Right lobe of liver (tissue), 4 donors: ENCODE measurements around the gene RPRD1B.

ENCODE experiments used
- POLR2A ChIP-seq: fragments of 450-650 bp; IDR thresholded peaks from one replicate; pipeline ENCODE4 v1.6.1; 2017; ENCODE audit warnings: antibody characterized with exemption, mild to moderate bottlenecking
- TF ChIP-seq, protein P1 (sequence below), 4 donors: fragments of 200-600 bp in 3 of 4; fragments of 450-650 bp in 1 of 4; IDR thresholded peaks; one replicate each; pipeline versions ENCODE4 v1.5.1 to v1.8.0; 2016 to 2022; ENCODE audit warnings: antibody characterized with exemption in 4 of 4, mild to moderate bottlenecking in 2 of 4
- donor health status: DM: no; HTN: no; CAD: no.
- donor health status: DM: no; HTN: no; CAD: no.
- donor health status: DM: no; HTN: yes; CAD: no.

DNA sequence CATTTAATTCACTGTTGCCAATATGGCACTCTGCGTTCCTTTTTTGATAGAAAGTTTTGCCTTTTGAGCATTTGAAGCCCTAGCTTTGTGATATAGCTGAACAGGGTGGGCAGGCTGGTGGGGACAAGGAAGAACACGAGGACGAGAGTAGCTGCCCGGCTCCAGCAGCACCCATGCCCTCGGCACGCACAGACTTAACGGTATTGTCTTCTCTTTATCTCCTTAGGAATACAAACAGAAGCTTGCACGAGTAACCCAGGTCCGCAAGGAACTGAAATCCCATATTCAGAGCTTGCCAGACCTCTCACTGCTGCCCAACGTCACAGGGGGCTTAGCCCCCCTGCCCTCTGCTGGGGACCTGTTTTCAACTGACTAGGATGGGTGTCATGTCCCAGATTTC, 56.0 kb downstream of the RPRD1B start:
- TF ChIP-seq, protein P1, sequence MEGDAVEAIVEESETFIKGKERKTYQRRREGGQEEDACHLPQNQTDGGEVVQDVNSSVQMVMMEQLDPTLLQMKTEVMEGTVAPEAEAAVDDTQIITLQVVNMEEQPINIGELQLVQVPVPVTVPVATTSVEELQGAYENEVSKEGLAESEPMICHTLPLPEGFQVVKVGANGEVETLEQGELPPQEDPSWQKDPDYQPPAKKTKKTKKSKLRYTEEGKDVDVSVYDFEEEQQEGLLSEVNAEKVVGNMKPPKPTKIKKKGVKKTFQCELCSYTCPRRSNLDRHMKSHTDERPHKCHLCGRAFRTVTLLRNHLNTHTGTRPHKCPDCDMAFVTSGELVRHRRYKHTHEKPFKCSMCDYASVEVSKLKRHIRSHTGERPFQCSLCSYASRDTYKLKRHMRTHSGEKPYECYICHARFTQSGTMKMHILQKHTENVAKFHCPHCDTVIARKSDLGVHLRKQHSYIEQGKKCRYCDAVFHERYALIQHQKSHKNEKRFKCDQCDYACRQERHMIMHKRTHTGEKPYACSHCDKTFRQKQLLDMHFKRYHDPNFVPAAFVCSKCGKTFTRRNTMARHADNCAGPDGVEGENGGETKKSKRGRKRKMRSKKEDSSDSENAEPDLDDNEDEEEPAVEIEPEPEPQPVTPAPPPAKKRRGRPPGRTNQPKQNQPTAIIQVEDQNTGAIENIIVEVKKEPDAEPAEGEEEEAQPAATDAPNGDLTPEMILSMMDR (IDR thresholded peaks at IDR 0.05), result no peak
- TF ChIP-seq POLR2A, result no peak
